Measurements from ENCODE around the gene AFMID. TPM values are rescaled to one million over a fixed set of nuclear protein-coding genes. Genes with fewer than 3 reads are reported as not detected.
"Not testable (repeated sequence)": the region's sequence is repeated elsewhere in the genome, so short reads cannot be mapped to it uniquely, and the experiment has no call there.

The AFMID gene
- total RNA-seq, 1 experiment from 2014 or later, result 59.3 TPM

- BruUV-seq (replicated peaks), result no TSS peak
- DNase-seq (ENCODE audit: low read depth, low spot score), result no peak
- intact Hi-C loops (cut with micrococcal nuclease; ENCODE audit: unreplicated experiment), result loop anchor here (5.0 kb wide), 1 partner anchor 170 kb away; no protein-coding TSS in a partner anchor
Measured at GRCh38 chr17:78252111-78252634, 65.0 kb downstream of the AFMID start.

DNA sequence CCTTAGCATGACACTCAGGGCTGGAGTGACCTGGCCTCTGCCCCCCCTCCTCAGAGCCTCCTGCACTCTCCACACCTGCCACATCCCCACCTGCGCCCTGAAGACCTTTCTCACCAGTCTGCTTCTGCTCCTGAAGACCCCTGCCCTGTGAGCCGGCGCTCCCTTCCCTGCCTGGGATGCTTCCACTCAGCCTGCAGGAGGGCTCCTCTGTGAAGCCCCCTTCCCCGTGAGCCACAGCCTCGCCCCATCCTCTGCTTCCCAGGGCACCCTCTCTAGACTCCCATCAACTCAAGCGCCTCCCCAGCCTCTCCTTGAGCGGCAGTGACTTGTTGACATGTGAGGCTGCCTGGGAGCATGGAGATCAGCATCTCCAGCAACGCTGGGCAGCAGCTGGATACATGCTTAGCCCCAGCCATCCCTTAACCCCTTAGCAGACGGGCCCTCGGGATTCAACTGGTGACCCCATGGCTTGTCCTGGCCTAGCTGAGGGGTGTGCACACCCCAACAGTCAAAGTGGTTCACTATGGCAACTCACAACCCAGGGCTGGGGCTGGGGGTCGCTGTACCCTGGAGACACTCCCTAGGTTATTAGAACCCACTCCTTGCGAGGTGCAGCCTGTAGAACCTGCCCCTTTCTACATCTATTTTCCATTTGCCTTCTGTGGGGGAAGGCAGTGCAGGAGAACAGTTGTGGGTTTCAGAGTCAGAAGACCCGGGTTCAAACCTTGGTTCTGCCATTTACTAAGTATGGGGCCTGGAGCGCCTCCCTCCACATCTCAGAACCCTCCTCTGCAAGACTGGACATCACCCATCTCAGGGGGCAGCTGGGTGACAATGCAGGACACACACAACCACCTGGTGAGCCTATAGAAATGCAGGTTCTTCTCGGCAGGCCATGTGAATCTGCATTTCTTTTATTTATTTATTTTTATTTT lies 65.8 kb downstream of the AFMID start:
- Histone ChIP-seq H3K9me3 (ENCODE audit: control insufficient read depth, insufficient read depth, low read depth, low read length) (no peaks in the 10 kb centered on the region), H3K27me3 (ENCODE audit: control insufficient read depth, insufficient read depth, low read length) (no peaks in the 10 kb centered on the region), H3K4me1 (ENCODE audit: control insufficient read depth, insufficient read depth, low read length) (peaks cover 27% of the 10 kb centered on the region), H3K36me3 (ENCODE audit: control insufficient read depth, insufficient read depth, low read length) (no peaks in the 10 kb centered on the region), H3K27ac (ENCODE audit: low read length) (no peak overlapping the region), H3K4me3 (ENCODE audit: low read depth in 2 of 2, low read length in 2 of 2) (no peak overlapping the region)
- no peak for ATAC-seq
- TF ChIP-seq REST (IDR thresholded peaks at IDR 0.05; ENCODE audit: insufficient read depth in 1 of 2, low read depth in 2 of 2, low read length in 1 of 2) (no peak), TCF7L2 (IDR thresholded peaks at IDR 0.05; ENCODE audit: low read depth, low read length) (no peak), SIN3A (IDR thresholded peaks at IDR 0.05; ENCODE audit: borderline replicate concordance, insufficient read depth, low read depth, low read length) (no peak), POLR2AphosphoS5 (IDR thresholded peaks at IDR 0.05; ENCODE audit: low read depth, low read length) (no peak)
- TF ChIP-seq, protein P1, sequence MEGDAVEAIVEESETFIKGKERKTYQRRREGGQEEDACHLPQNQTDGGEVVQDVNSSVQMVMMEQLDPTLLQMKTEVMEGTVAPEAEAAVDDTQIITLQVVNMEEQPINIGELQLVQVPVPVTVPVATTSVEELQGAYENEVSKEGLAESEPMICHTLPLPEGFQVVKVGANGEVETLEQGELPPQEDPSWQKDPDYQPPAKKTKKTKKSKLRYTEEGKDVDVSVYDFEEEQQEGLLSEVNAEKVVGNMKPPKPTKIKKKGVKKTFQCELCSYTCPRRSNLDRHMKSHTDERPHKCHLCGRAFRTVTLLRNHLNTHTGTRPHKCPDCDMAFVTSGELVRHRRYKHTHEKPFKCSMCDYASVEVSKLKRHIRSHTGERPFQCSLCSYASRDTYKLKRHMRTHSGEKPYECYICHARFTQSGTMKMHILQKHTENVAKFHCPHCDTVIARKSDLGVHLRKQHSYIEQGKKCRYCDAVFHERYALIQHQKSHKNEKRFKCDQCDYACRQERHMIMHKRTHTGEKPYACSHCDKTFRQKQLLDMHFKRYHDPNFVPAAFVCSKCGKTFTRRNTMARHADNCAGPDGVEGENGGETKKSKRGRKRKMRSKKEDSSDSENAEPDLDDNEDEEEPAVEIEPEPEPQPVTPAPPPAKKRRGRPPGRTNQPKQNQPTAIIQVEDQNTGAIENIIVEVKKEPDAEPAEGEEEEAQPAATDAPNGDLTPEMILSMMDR (IDR thresholded peaks at IDR 0.05), result no peak
- in situ Hi-C loops (cut with HindIII; ENCODE audit: low pct_unique_long_range_greater_than_20kb, low sequenced_read_pairs) (no loop called here), intact Hi-C loops (cut with micrococcal nuclease; ENCODE audit: unreplicated experiment) (loop anchor here (5.0 kb wide), 1 partner anchor 169 kb away; no protein-coding TSS in a partner anchor)
- CTCF ChIA-PET, result interaction anchor here (1.7 kb wide), 1 partner anchor 17 kb away, joined by 5 read pairs; no protein-coding TSS in a partner anchor
- DNase-seq (ENCODE audit: low read depth, low spot score), result no peak
- TSS peak; percentile 83 for BruUV-seq (replicated peaks)
- POLR2A ChIA-PET, result no interaction called here

More at GRCh38 chr17:78252111-78252634, 65.0 kb downstream of the AFMID start:
- H3K4me3 ChIP-seq (ENCODE audit: low read depth in 2 of 2, low read length in 2 of 2), result no peak overlapping the region
- ATAC-seq, result no peak
- in situ Hi-C loops (cut with HindIII; ENCODE audit: low pct_unique_long_range_greater_than_20kb, low sequenced_read_pairs), result no loop called here
- POLR2A ChIA-PET, result no interaction called here
- H3K27me3 ChIP-seq (ENCODE audit: control insufficient read depth, insufficient read depth, low read length), result no peaks in the 10 kb centered on the region
- CTCF ChIA-PET, result interaction anchor here (1.6 to 2.4 kb wide), 3 partner anchors 18 to 233 kb away, joined by 5 to 10 read pairs (median 9); no protein-coding TSS in a partner anchor
- TF ChIP-seq TCF7L2 (IDR thresholded peaks at IDR 0.05; ENCODE audit: low read depth, low read length) (no peak), POLR2AphosphoS5 (IDR thresholded peaks at IDR 0.05; ENCODE audit: low read depth, low read length) (no peak), SIN3A (IDR thresholded peaks at IDR 0.05; ENCODE audit: borderline replicate concordance, insufficient read depth, low read depth, low read length) (no peak), REST (IDR thresholded peaks at IDR 0.05; ENCODE audit: insufficient read depth in 1 of 2, low read depth in 2 of 2, low read length in 1 of 2) (no peak)
- TF ChIP-seq, protein P1 (IDR thresholded peaks at IDR 0.05), result no peak
- no peaks in the 10 kb centered on the region for H3K36me3 ChIP-seq (ENCODE audit: control insufficient read depth, insufficient read depth, low read length)
- no peak overlapping the region for H3K27ac ChIP-seq (ENCODE audit: low read length)
- no peaks in the 10 kb centered on the region for H3K9me3 ChIP-seq (ENCODE audit: control insufficient read depth, insufficient read depth, low read depth, low read length)
- peaks cover 19% of the 10 kb centered on the region for H3K4me1 ChIP-seq (ENCODE audit: control insufficient read depth, insufficient read depth, low read length)

- H3K27me3 ChIP-seq (ENCODE audit: control insufficient read depth, insufficient read depth, low read length); BruUV-seq (replicated peaks); H3K36me3 ChIP-seq (ENCODE audit: control insufficient read depth, insufficient read depth, low read length); H3K9me3 ChIP-seq (ENCODE audit: control insufficient read depth, insufficient read depth, low read depth, low read length); in situ Hi-C loops (cut with HindIII; ENCODE audit: low pct_unique_long_range_greater_than_20kb, low sequenced_read_pairs); DNase-seq (ENCODE audit: low read depth, low spot score); POLR2A ChIA-PET; ATAC-seq; CTCF ChIA-PET: not testable (repeated sequence)
- H3K27ac ChIP-seq (ENCODE audit: low read length), result 0 out of 2 replicates have a peak overlapping the region, but pooled peaks have one; percentile 82
- intact Hi-C loops (cut with micrococcal nuclease; ENCODE audit: unreplicated experiment), result loop anchor here (5.0 kb wide), 1 partner anchor 169 kb away; no protein-coding TSS in a partner anchor
- H3K4me3 ChIP-seq (ENCODE audit: low read depth in 2 of 2, low read length in 2 of 2), result peak overlapping the region; percentile 81 to 88
- H3K4me1 ChIP-seq (ENCODE audit: control insufficient read depth, insufficient read depth, low read length), result peaks cover 33% of the 10 kb centered on the region
Measured at GRCh38 chr17:78253636-78253945, 66.4 kb downstream of the AFMID start.
